OCI-M1 (cell line): ENCODE results near the gene PLA2G12A.
"Not testable (repeated sequence)": the region's sequence is repeated elsewhere in the genome, so short reads cannot be mapped to it uniquely, and the experiment has no call there.

Source experiments
- DNase-seq: peaks from one replicate; lab custom pipeline; 2025; lab: John Stamatoyannopoulos, UW

The PLA2G12A gene

DNA sequence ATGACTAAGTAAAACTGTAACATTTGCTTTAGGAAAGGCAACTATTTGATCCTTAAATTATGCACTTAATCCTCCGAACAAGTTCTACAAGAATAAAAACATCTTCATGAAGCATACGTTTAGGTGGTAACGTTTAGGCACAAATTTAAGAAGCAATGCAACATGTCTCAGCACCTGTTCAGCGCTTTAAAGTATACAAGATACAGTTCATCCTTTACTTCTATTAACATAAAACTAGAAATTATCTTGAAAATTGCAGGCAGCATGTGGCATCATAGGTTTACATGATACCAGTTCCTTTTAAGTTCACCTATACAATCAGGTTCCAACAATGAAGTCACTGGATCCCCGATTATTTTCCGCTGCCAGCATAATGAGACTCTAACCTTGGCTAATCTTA, 1.5 kb downstream of the PLA2G12A start:
- DNase-seq = no peak

GRCh38 chr4:109723110-109723509, 6.8 kb downstream of the PLA2G12A start:
- DNase-seq = no peak

DNA sequence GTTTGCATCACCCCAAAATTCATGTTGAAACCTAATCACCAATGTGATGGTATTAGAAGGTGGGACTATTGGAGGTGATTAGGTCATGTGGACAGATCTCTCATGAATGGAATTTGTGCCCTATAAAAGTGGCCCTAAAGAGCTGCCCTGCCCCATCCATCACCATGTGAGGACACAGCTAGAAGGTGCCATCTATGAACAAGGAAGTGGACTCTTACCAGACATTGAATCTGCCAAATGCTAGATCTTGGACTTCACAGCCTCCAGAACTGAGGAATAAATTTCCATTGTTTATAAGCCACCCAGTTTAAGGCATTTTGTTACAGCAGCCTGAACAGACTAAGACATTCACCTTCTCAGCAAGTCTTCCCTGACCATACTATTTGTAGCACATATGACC, 7.5 kb downstream of the PLA2G12A start:
- no peak for DNase-seq

DNA sequence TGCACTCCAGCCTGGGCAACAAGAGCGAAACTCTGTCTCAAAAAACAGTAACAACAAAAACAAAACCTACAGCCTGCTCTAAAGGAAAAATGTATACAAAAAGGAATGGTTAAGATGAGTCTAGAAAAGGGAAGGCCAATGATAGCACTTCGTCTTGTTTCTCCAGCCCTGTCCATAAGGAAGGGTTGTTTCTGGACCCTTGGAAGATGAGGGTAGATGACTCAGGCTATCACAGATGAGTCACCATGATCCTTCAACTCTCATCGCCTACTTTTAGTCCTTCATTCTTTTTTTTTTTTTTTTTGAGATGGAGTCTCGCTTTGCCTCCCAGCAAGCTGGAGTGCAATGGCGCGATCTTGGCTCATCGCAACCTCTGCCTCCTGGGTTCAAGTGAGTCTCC, 8.8 kb downstream of the PLA2G12A start:
- no peak for DNase-seq

- no peak for DNase-seq
Observed at GRCh38 chr4:109719604-109720003, 10.3 kb downstream of the PLA2G12A start.

GRCh38 chr4:109718759-109719158, 11.1 kb downstream of the PLA2G12A start:
- no peak for DNase-seq

- no peak for DNase-seq
Observed at GRCh38 chr4:109713500-109713899, 16.4 kb downstream of the PLA2G12A start.

DNA sequence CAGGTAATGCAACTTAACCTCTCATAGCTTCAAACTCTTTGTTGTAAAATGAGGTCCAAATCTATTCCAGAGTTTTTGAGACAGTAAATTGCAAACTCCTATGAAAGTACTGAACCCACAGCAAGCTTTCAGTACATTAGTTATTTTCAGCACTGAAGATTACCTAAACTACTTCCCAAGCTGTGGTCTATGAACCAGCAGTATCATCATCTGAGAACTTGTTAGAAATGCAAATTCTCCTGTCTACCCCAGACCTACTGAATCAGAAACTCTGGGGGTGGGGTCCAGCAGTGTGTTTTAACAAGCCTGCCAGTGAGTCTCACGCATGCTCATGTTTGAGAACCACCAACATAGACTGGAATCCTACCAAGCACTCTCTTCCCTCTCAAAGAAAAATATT, 20.9 kb downstream of the PLA2G12A start:
- DNase-seq = no peak

GRCh38 chr4:109708435-109708834, 21.4 kb downstream of the PLA2G12A start:
- DNase-seq = peak; percentile 37

DNA sequence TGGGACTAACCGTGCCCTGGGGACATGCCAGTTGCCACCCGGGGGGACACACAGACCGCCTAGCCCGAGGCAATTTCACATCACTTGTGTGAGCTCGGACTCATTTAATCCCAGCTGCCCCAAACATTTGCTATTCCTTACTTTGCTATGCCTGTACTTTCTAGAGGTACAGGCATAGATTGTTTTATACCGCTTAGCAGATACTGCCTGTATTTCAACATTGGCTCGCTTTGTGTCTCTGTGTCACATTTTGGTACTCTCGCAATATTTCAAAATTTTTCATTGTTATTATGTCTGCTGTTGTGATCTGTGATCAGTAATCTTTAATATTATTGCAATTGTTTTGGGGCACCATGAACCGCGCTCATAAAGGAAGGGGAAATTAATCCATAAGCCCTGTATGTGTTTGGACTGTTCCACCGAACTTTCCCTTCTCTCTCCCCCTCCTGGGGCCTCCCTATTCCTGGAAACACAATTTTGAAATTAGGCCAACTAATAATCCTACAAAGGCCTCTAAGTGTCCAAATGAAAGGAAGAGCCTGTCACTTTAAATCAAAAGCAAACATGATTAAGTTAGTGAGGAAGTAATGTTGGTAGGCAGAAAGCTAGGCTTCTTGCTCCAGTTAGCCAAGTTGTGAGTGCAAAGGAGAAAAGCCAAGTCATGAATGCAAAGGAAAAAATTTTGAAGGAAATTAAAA, 26.1 kb downstream of the PLA2G12A start:
- DNase-seq = peak; percentile 52

- DNase-seq = peak; percentile 86
Observed at GRCh38 chr4:109702950-109703663, 26.8 kb downstream of the PLA2G12A start, which contains the start of gene CASP6. TSS of gene CASP6 (minus strand) at chr4:109703445. CDS start at chr4:109703395, 50 bp downstream.

DNA sequence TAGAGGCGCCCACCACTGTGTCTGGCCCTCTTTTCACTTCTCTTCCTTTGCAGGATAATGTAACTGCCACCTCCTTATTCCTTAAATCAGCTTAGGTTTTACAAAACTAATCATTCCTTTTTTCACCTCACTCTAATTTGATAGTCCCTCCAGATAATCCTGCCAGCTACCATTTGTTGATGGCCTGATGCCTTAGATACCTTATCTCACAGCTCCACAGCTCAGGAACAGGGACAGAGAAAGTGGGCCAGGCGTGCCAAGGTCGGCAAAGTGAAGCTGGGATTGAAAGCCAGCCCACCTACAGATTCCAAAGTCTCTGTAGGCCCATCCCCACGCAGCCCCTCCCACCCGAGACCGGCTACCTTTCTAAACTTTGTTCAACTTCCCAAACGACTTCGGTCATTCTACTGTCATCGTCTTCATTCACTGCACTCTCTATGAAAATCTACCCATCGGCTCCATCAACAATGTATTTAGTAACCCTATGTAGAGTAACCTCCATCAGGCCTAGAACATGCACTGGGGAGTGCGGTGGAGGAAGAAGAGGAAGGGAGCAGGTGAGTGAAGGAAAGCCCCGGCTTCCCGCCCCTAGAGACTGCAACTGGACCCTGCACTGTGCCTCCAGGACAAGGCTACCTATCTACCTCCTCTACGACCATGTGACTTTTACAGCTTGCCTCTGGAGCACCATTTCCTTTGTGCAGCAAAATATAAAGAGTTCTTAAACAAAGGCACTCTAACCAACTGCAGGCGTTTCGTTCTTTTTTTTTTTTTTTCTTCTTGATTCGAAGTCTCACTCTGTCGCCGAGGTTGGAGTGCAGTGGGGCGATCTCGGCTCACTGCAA, 28.1 kb downstream of the PLA2G12A start:
- DNase-seq = no peak

- no peak for DNase-seq
Observed at GRCh38 chr4:109699553-109700225, 30.2 kb downstream of the PLA2G12A start.

GRCh38 chr4:109698656-109699055, 31.2 kb downstream of the PLA2G12A start:
- no peak for DNase-seq

- DNase-seq = no peak
Observed at GRCh38 chr4:109691411-109691920, 38.4 kb downstream of the PLA2G12A start.

DNA sequence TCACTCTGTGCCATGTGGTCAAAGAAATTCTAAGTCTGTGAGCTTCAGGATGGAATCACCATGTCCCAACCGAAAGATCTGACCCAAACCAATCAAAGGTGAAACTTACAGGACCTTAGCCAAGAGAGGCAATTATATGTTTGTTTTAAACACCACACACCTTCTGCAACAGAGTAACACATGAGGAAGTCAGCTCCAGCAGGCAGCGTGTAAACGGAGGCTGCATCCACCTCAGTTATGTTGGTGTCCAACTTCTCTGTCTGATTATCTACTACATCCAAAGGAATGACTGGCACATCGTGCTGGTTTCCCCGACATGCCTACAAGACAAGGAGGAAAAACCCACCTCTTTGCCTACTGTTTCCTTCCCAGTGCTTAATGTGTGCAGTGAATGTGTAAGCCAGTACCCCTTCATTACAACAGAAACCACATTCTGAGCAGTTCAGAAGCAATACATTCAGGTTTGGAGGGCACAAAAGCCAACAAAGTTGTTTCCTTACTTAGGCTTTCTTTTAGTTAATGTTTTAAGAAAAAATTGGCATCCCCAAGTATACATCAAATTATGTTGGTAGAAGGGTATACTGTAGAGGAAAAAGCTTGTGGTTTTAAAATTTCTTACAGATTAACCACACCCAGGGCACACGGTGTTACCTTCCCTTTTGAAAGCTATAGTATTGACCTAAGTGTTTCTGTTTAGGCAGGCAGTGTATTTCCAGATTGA, 39.0 kb downstream of the PLA2G12A start:
- DNase-seq = no peak

DNA sequence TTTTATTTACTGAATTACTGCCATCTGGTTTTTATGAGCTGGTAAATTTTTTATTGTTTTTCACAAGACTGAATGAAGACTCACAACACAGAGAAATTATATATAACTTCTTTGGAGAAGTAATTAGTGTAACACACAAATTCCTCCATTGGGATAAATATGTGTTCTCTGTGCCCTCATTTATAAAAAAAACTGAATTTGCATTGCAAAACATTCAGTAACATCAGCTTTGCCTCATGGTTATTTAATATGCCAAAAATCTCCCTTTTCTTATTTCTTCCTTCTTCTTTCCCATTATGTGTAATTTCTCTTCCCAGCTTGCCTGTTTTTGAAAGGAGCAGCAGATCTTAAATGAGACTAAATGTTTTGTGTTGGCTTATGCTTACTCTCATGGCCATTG, 45.1 kb downstream of the PLA2G12A start:
- no peak for DNase-seq

DNA sequence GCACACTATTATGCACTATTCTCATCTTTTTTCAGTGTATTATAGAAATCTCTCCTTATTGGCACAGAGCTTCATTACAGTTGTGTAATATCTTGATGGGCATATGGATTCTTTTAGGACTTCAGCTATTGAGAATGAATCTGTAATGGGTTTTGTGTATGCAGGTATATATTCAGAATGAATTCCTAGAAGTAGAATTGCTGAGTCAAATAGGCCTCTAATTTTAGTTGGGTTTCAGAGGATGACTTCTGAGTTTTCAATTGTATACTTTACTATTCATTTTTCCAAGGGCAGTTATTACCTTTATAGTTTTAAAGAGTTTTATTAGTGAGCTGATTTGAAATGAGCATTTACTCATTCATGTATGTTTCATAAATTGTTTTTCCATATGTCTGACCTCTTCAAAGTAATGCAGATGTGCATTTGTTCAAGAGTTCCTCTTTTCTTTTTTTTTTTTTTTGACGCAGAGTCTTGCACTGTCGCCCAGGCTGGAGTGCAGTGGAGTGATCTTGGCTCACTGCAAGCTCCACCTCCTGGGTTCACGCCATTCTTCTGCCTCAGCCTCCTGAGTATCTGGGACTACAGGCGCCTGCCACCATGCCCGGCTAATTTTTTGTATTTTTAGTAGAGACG, 46.1 kb downstream of the PLA2G12A start:
- DNase-seq = peak; percentile 30

DNA sequence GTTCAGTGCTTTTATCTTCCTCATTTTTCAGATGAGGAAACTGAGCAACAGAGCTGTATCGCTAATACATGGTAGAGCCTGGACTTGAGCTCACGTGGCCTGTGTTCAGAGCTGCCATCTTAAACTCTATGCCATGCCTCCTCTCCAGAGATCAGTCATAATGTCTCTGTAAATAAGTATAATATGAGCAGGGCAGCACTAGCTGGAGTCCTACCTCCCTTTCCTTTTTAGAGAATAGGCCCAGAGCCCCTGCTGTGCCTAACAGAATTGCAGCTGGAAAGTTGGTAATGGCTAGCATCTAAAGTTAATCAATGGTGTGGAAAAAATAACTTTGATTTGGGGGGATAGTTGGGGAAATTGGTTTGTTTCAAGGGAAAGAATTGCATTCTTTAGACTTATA, 47.0 kb downstream of the PLA2G12A start:
- DNase-seq = no peak

DNA sequence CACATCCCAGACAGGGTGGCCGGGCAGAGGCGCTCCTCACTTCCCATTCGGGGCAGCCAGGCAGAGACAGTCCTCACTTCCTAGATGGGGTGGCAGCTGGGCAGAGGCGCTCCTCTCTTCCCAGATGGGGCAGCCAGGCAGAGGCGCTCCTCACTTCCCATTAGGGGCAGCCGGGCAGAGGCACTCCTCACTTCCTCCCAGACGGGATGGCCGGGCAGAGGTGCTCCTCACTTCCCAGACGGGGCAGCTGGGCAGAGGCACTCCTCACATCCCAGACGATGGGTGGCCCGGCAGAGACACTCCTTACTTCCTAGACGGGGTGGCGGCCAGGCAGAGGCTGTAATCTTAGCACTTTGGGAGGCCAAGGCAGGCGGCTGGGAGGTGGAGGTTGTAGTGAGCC, 50.9 kb downstream of the PLA2G12A start:
- DNase-seq = not testable (repeated sequence)

DNA sequence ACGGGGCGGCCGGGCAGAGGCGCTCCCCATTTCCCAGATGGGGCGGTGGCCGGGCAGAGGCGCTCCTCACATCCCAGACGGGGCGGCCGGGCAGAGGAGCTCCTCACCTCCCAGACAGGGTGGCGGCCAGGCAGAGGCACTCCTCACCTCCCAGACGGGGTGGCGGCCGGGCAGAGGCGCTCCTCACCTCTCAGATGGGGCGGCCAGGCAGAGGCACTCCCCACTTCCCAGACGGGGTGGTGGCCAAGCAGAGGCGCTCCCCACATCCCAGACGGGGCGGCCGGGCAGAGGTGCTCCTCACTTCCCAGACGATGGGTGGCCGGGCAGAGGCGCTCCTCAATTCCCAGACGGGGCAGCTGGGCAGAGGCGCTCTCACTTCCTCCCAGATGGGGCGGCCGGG, 51.4 kb downstream of the PLA2G12A start:
- DNase-seq = not testable (repeated sequence)
